Endothelial cell of umbilical vein (primary cell): ENCODE measurements around the gene RAB8A. TPM values are rescaled to one million over a fixed set of nuclear protein-coding genes. Genes with fewer than 3 reads are reported as not detected.

Experiments
- BruUV-seq: library from RNA; stranded (reverse); fragments of 400-500 nt; replicated peaks from 2 replicates; lab custom pipeline; 2021; lab: Mats Ljungman, UMichigan
- CTCF ChIA-PET: fragments of 300-600, 350-600 bp; sonication (Branson Sonifier 250); formaldehyde crosslinking; loops from one replicate; lab custom pipeline; 2021; ENCODE audit warnings: antibody characterized with exemption, inconsistent platforms; lab: Charles Lee
- POLR2A ChIA-PET: fragments of 300-600, 350-600 bp; sonication (Branson Sonifier 250); formaldehyde crosslinking; loops from one replicate; lab custom pipeline; 2021; ENCODE audit warnings: antibody characterized with exemption, inconsistent platforms; lab: Charles Lee
- DNase-seq: peaks from one replicate; pipeline ENCODE4 v3.0.0-alpha.2; 2011; ENCODE audit warnings: low read depth, low spot score
- FAIRE-seq: peaks from 2 replicates; lab custom pipeline; 2011; peaks lifted over from hg19 to GRCh38; lab: Jason Lieb, UNC
- H2AFZ ChIP-seq: 2 replicates; pipeline ENCODE4 v1.6.0; 2012; ENCODE audit warnings: low read depth, low read length, control low read depth, inconsistent platforms
- H3K27ac ChIP-seq: 2 replicates; pipeline ENCODE4 v1.5.1; 2011; ENCODE audit warnings: low read depth, mild to moderate bottlenecking, control low read depth, low read length, moderate library complexity; ENCODE audit not compliant: insufficient read depth
- H3K27me3 ChIP-seq, 2 experiments: 2 replicates each; pipeline versions ENCODE4 v1.6.0 to v1.6.1; 2011; ENCODE audit warnings: low read length in 2 of 2, mixed read lengths in 1 of 2; ENCODE audit not compliant: control insufficient read depth in 2 of 2, insufficient read depth in 2 of 2
- H3K36me3 ChIP-seq, 2 experiments: 2 replicates in 1 of 2; 3 replicates in 1 of 2; pipeline ENCODE4 v1.5.1; 2011; ENCODE audit warnings: low read length in 2 of 2, mild to moderate bottlenecking in 1 of 2, moderate library complexity in 1 of 2; ENCODE audit not compliant: control insufficient read depth in 2 of 2, insufficient read depth in 2 of 2; ENCODE audit errors: extremely low read depth in 1 of 2
- H3K4me1 ChIP-seq: 3 replicates; pipeline ENCODE4 v1.5.1; 2011; ENCODE audit warnings: mild to moderate bottlenecking, low read length; ENCODE audit not compliant: control insufficient read depth, insufficient read depth; ENCODE audit errors: extremely low read depth
- H3K4me2 ChIP-seq: 2 replicates; pipeline ENCODE4 v1.6.1; 2011; ENCODE audit warnings: low read length, control low read depth, mixed read lengths; ENCODE audit not compliant: insufficient read depth
- H3K4me3 ChIP-seq, 3 experiments: fragments of 200-600 bp in 1 of 3; sonication (generic), shearing (Covaris generic) in 1 of 3; replicated peaks in 1 of 3; 2 replicates each; pipeline ENCODE4 v1.5.1; 2011 to 2016; ENCODE audit warnings: control low read depth in 3 of 3, low read length in 3 of 3, mild to moderate bottlenecking in 2 of 3, inconsistent platforms in 1 of 3, low read depth in 1 of 3, moderate library complexity in 1 of 3; ENCODE audit not compliant: insufficient read depth in 1 of 3
- H3K79me2 ChIP-seq: 2 replicates; pipeline ENCODE4 v1.6.0; 2012; ENCODE audit warnings: low read length, inconsistent platforms; ENCODE audit not compliant: control insufficient read depth, insufficient read depth
- H3K9ac ChIP-seq: replicated peaks from 2 replicates; pipeline ENCODE3; 2011; ENCODE audit warnings: low read length, control low read depth; ENCODE audit not compliant: insufficient read depth; ENCODE audit errors: extremely low read depth
- H3K9me1 ChIP-seq: replicated peaks from 3 replicates; pipeline ENCODE4 v1.6.0; 2011; ENCODE audit warnings: mild to moderate bottlenecking, low read length; ENCODE audit not compliant: control insufficient read depth, insufficient read depth; ENCODE audit errors: extremely low read depth
- H3K9me3 ChIP-seq: replicated peaks from 2 replicates; pipeline ENCODE4 v1.5.1; 2012; ENCODE audit warnings: low read length, inconsistent platforms; ENCODE audit not compliant: control insufficient read depth, insufficient read depth
- H4K20me1 ChIP-seq: replicated peaks from 2 replicates; pipeline ENCODE3; 2011; ENCODE audit warnings: mild to moderate bottlenecking, low read length; ENCODE audit not compliant: control insufficient read depth, insufficient read depth; ENCODE audit errors: extremely low read depth
- CTCF ChIP-seq, 2 donors: IDR thresholded peaks; 1 replicate in 1 of 2; 2 replicates in 1 of 2; pipeline ENCODE4 v1.5.1; 2011; ENCODE audit warnings: low read length in 2 of 2, mild to moderate bottlenecking in 2 of 2, moderate library complexity in 2 of 2, control low read depth in 1 of 2, inconsistent platforms in 1 of 2, low read depth in 1 of 2; ENCODE audit not compliant: insufficient read depth in 1 of 2; ENCODE audit errors: extremely low read depth in 1 of 2
- EZH2 ChIP-seq: IDR thresholded peaks from 2 replicates; pipeline ENCODE4 v1.6.1; 2012; ENCODE audit warnings: borderline replicate concordance, low read depth, mild to moderate bottlenecking, moderate library complexity, low read length, inconsistent platforms; ENCODE audit not compliant: severe bottlenecking
- FOS ChIP-seq: IDR thresholded peaks from 2 replicates; pipeline ENCODE4 v1.6.1; 2011; ENCODE audit warnings: mild to moderate bottlenecking, low read length, moderate library complexity, borderline replicate concordance; ENCODE audit not compliant: insufficient read depth
- GATA2 ChIP-seq: IDR thresholded peaks from 2 replicates; pipeline ENCODE4 v1.7.0; 2011; ENCODE audit warnings: low read depth, mild to moderate bottlenecking, moderate library complexity, mixed read lengths, low read length; ENCODE audit not compliant: insufficient read length, insufficient read depth
- JUN ChIP-seq: IDR thresholded peaks from 2 replicates; pipeline ENCODE4 v1.6.1; 2011; ENCODE audit warnings: borderline replicate concordance, low read depth; ENCODE audit not compliant: insufficient read length, insufficient read depth
- MAX ChIP-seq: IDR thresholded peaks from 2 replicates; pipeline ENCODE4 v1.6.1; 2011; ENCODE audit not compliant: insufficient read depth, insufficient read length
- MYC ChIP-seq: IDR thresholded peaks from one replicate; pipeline ENCODE4 v1.6.1; 2011; ENCODE audit warnings: mild to moderate bottlenecking, low read depth, low read length
- POLR2A ChIP-seq: IDR thresholded peaks from 2 replicates; pipeline ENCODE4 v1.6.1; 2012; ENCODE audit warnings: low read depth, mild to moderate bottlenecking, control low read depth, low read length
- POLR2AphosphoS5 ChIP-seq: IDR thresholded peaks from 2 replicates; pipeline ENCODE4 v1.6.1; 2012; ENCODE audit warnings: low read depth, mild to moderate bottlenecking, control low read depth, low read length, moderate library complexity; ENCODE audit not compliant: insufficient read depth
- dilution Hi-C: fragments of 300-500 bp; cut with MboI; formaldehyde crosslinking; loops from one replicate; pipeline ENCODE4 v1.15.0; 2019; ENCODE audit warnings: low sequenced_read_pairs; ENCODE audit not compliant: extremely low pct_ligation_motif_present
- intact Hi-C: fragments of 100-400 bp; cut with micrococcal nuclease; formaldehyde crosslinking; loops from one replicate; pipeline ENCODE4 v1.10.0; 2022
- polyA plus RNA-seq, 4 experiments: library from polyadenylated mRNA; depleted of rRNA in 3 of 4; stranded (reverse) in 3 of 4; unstranded in 1 of 4; fragments of >200 nt; gene quantifications; 2 replicates each; pipeline versions ENCODE4 v1.2.1 to v1.2.3, GENCODE V29; 2011 to 2012; ENCODE audit warnings: missing spikeins in 1 of 4
- total RNA-seq: library from RNA; stranded (reverse); gene quantifications from 2 replicates; pipeline ENCODE4 v1.2.3, GENCODE V29; 2021

Gene RAB8A
- total and polyA plus RNA-seq, 2 donors (not counting 3 experiments of a cell fraction or from before 2014, with no cell fraction given): 81.5 to 107 TPM

DNA sequence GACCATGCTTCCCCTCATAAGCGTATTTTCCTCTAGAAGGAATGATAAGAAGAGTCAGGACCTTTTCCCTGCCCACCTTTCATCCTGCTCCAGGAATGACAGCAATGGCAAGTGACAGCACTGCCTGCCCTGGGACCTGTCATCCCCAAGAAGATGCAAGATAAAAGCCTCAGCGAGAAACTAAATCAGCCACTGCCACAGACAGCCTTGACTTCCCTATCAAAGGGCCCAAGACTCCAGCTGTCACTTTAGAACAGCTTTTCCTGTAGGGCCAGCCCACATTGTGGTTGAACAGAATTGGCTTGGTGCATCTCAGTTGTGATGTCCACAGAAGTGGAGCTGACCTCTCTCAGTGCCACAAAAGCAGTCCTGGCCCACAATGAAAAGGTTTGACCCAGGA is 1.1 kb downstream of the RAB8A start:
- Histone ChIP-seq H3K4me3 (peak overlapping the region in 1 of 3 experiments; percentile 87), H3K4me2 (peak overlapping the region; percentile 80), H3K9me1 (no peaks in the 10 kb centered on the region), H3K27me3 (no peaks in the 10 kb centered on the region), H4K20me1 (no peaks in the 10 kb centered on the region), H3K27ac (no peak overlapping the region), H3K79me2 (peaks cover 44% of the 10 kb centered on the region), H2AFZ (no peak overlapping the region), H3K9me3 (no peaks in the 10 kb centered on the region), H3K9ac (no peak overlapping the region), H3K4me1 (peaks cover 12% of the 10 kb centered on the region), H3K36me3 (no peaks in the 10 kb centered on the region)
- DNase-seq: no peak
- intact Hi-C loops: no loop called here
- BruUV-seq: TSS peak; percentile 29
- TF ChIP-seq MAX (no peak), JUN (no peak), MYC (no peak), CTCF (IDR thresholded peaks at IDR 0.05; ENCODE audit: extremely low read depth in 1 of 2, insufficient read depth in 1 of 2, low read depth in 1 of 2, low read length in 2 of 2) (no peak), EZH2 (no peak), POLR2A (no peak), POLR2AphosphoS5 (no peak), FOS (no peak), GATA2 (no peak)
- ChIA-PET POLR2A (interaction anchor here (0.6 kb wide), 1 partner anchor 37 kb away, joined by 4 read pairs; the partner anchor contains the start of gene TPM4), CTCF (interaction anchor here (1.3 kb wide), 1 partner anchor 71 kb away, joined by 11 read pairs; no protein-coding TSS in a partner anchor)
- dilution Hi-C loops: no loop called here
- FAIRE-seq: no peak
